H1 (cell line): ENCODE data around the gene SRSF3. TPM values are rescaled to one million over a fixed set of nuclear protein-coding genes. Genes with fewer than 3 reads are reported as not detected.

ENCODE experiments used
- CTCF ChIA-PET: fragments of 300-600 bp; sonication (Branson Sonifier 250); formaldehyde crosslinking; loops from one replicate; lab custom pipeline; 2021; ENCODE audit not compliant: partially characterized antibody; lab: Charles Lee
- POLR2A ChIA-PET: fragments of 300-600 bp; sonication (Branson Sonifier 250); formaldehyde crosslinking; loops from one replicate; lab custom pipeline; 2021; ENCODE audit warnings: inconsistent platforms; ENCODE audit not compliant: partially characterized antibody; lab: Charles Lee
- DNase-seq, 2 experiments: peaks; one replicate each; pipeline versions ENCODE4 v3.0.0 to v3.0.0-alpha.2; 2010 to 2022; ENCODE audit warnings: low spot score in 2 of 2, low read depth in 1 of 2, mixed read lengths in 1 of 2
- FAIRE-seq: peaks from 2 replicates; lab custom pipeline; 2011; peaks lifted over from hg19 to GRCh38; lab: Jason Lieb, UNC
- H2AFZ ChIP-seq: 2 replicates; pipeline ENCODE4 v1.8.1; 2012; ENCODE audit warnings: low read length, inconsistent platforms
- H2AK5ac ChIP-seq: 2 replicates; pipeline ENCODE4 v1.6.1; 2013; ENCODE audit warnings: low read depth, low read length
- H2BK120ac ChIP-seq: replicated peaks from 2 replicates; pipeline ENCODE3; 2013; ENCODE audit warnings: low read depth, low read length, inconsistent platforms
- H2BK12ac ChIP-seq: 2 replicates; pipeline ENCODE4 v1.6.1; 2013; ENCODE audit warnings: low read depth, low read length
- H2BK15ac ChIP-seq: 2 replicates; pipeline ENCODE4 v1.6.1; 2013; ENCODE audit warnings: low read length
- H2BK20ac ChIP-seq: 2 replicates; pipeline ENCODE4 v1.6.1; 2013; ENCODE audit warnings: low read length
- H2BK5ac ChIP-seq: 2 replicates; pipeline ENCODE4 v1.6.1; 2013; ENCODE audit warnings: low read depth, low read length
- H3K14ac ChIP-seq: 2 replicates; pipeline ENCODE4 v1.6.1; 2013; ENCODE audit warnings: inconsistent platforms; ENCODE audit not compliant: insufficient read length
- H3K18ac ChIP-seq: 2 replicates; pipeline ENCODE4 v1.6.1; 2013; ENCODE audit warnings: low read length; ENCODE audit errors: extremely low read depth
- H3K23ac ChIP-seq: 2 replicates; pipeline ENCODE4 v1.6.1; 2013; ENCODE audit warnings: inconsistent platforms; ENCODE audit not compliant: insufficient read length
- H3K23me2 ChIP-seq: 2 replicates; pipeline ENCODE4 v1.6.1; 2013; ENCODE audit warnings: low read depth, low read length
- H3K27ac ChIP-seq: 2 replicates; pipeline ENCODE4 v1.6.1; 2011; ENCODE audit warnings: low read depth, low read length, inconsistent platforms
- H3K27me3 ChIP-seq, 4 experiments: replicated peaks in 1 of 4; 1 replicate in 1 of 4; 2 replicates in 3 of 4; pipeline versions ENCODE4 v1.6.1 to v1.8.1; 2011 to 2013; ENCODE audit warnings: low read length in 3 of 4, mild to moderate bottlenecking in 3 of 4, inconsistent platforms in 2 of 4, mixed read lengths in 2 of 4, moderate library complexity in 1 of 4; ENCODE audit not compliant: control insufficient read depth in 3 of 4, insufficient read depth in 3 of 4; ENCODE audit errors: extremely low read depth in 1 of 4
- H3K36me3 ChIP-seq, 4 experiments: 2 replicates each; pipeline versions ENCODE4 v1.6.1 to v1.8.1; 2011 to 2013; ENCODE audit warnings: mild to moderate bottlenecking in 4 of 4, low read length in 3 of 4, moderate library complexity in 2 of 4, control low read depth in 1 of 4, inconsistent platforms in 1 of 4; ENCODE audit not compliant: insufficient read depth in 4 of 4, control insufficient read depth in 2 of 4
- H3K4ac ChIP-seq: replicated peaks from 2 replicates; pipeline ENCODE3; 2013; ENCODE audit warnings: low read length, low read depth, mixed read lengths, inconsistent platforms; ENCODE audit not compliant: insufficient read length
- H3K4me1 ChIP-seq, 4 experiments: replicated peaks in 1 of 4; 1 replicate in 1 of 4; 2 replicates in 3 of 4; pipeline versions ENCODE4 v1.6.1 to v1.8.1; 2011 to 2013; ENCODE audit warnings: low read length in 3 of 4, inconsistent platforms in 2 of 4, mixed read lengths in 1 of 4; ENCODE audit not compliant: insufficient read depth in 4 of 4, control insufficient read depth in 3 of 4
- H3K4me2 ChIP-seq, 2 experiments: 2 replicates each; pipeline versions ENCODE4 v1.6.1 to v1.8.1; 2011 to 2013; ENCODE audit warnings: low read depth in 2 of 2, low read length in 2 of 2, control low read depth in 1 of 2, inconsistent platforms in 1 of 2, mild to moderate bottlenecking in 1 of 2; ENCODE audit not compliant: insufficient read depth in 1 of 2
- H3K4me3 ChIP-seq, 4 experiments: fragments of 200-600, 300-600 bp in 1 of 4; sonication (generic), shearing (Covaris generic), sonication (Bioruptor Twin) in 1 of 4; 2 replicates each; pipeline versions ENCODE4 v1.5.1 to v1.8.1; 2011 to 2016; ENCODE audit warnings: low read length in 4 of 4, low read depth in 3 of 4, control low read depth in 2 of 4, inconsistent platforms in 2 of 4, mild to moderate bottlenecking in 2 of 4, mixed read lengths in 1 of 4, moderate library complexity in 1 of 4; ENCODE audit not compliant: insufficient read depth in 2 of 4; ENCODE audit errors: extremely low read depth in 1 of 4
- H3K56ac ChIP-seq: replicated peaks from 2 replicates; pipeline ENCODE3; 2013; ENCODE audit warnings: low read depth, mild to moderate bottlenecking, mixed read lengths, low read length, inconsistent platforms; ENCODE audit not compliant: insufficient read length
- H3K79me1 ChIP-seq: 2 replicates; pipeline ENCODE4 v1.6.1; 2013; ENCODE audit warnings: low read depth, low read length, control low read depth
- H3K79me2 ChIP-seq, 2 experiments: 2 replicates each; pipeline versions ENCODE4 v1.6.1 to v1.8.1; 2012 to 2013; ENCODE audit warnings: low read length in 2 of 2, mild to moderate bottlenecking in 2 of 2, inconsistent platforms in 1 of 2; ENCODE audit not compliant: insufficient read depth in 2 of 2, control insufficient read depth in 1 of 2
- H3K9ac ChIP-seq, 4 experiments: replicated peaks in 1 of 4; 1 replicate in 1 of 4; 2 replicates in 3 of 4; pipeline versions ENCODE4 v1.6.1 to v1.8.1; 2011 to 2013; ENCODE audit warnings: low read depth in 3 of 4, low read length in 3 of 4, control low read depth in 2 of 4, mild to moderate bottlenecking in 2 of 4, moderate library complexity in 2 of 4, inconsistent platforms in 1 of 4; ENCODE audit errors: extremely low read depth in 1 of 4
- H3K9me3 ChIP-seq, 2 experiments: 2 replicates each; pipeline versions ENCODE4 v1.6.1 to v1.8.1; 2012 to 2013; ENCODE audit warnings: mild to moderate bottlenecking in 2 of 2, moderate library complexity in 2 of 2, control low read depth in 1 of 2, inconsistent platforms in 1 of 2, low read depth in 1 of 2, low read length in 1 of 2, mixed read lengths in 1 of 2; ENCODE audit not compliant: insufficient read depth in 2 of 2
- H4K20me1 ChIP-seq, 2 experiments: replicated peaks in 1 of 2; 2 replicates each; pipeline versions ENCODE3 to v1.8.1; 2011 to 2013; ENCODE audit warnings: inconsistent platforms in 2 of 2, low read length in 2 of 2, mild to moderate bottlenecking in 1 of 2; ENCODE audit not compliant: insufficient read depth in 2 of 2, control insufficient read depth in 1 of 2
- H4K5ac ChIP-seq: 2 replicates; pipeline ENCODE4 v1.6.1; 2013; ENCODE audit warnings: low read length, low read depth, mixed read lengths, inconsistent platforms; ENCODE audit not compliant: insufficient read length
- H4K8ac ChIP-seq: 2 replicates; pipeline ENCODE4 v1.8.0; 2013; ENCODE audit warnings: mild to moderate bottlenecking, moderate library complexity, low read length, inconsistent platforms; ENCODE audit not compliant: insufficient read depth; ENCODE audit errors: extremely low read depth
- H4K91ac ChIP-seq: replicated peaks from 2 replicates; pipeline ENCODE3; 2013; ENCODE audit warnings: low read length, mixed read lengths, inconsistent platforms; ENCODE audit not compliant: insufficient read length
- POLR2A ChIP-seq, 2 experiments: IDR thresholded peaks; 1 replicate in 1 of 2; 2 replicates in 1 of 2; pipeline ENCODE4 v1.6.1; 2011; ENCODE audit warnings: low read depth in 2 of 2, low read length in 2 of 2, mild to moderate bottlenecking in 2 of 2; ENCODE audit errors: control extremely low read depth in 1 of 2
- RNF2 ChIP-seq: fragments of 200-900, 300-1000 bp; sonication (generic); IDR thresholded peaks from 2 replicates; pipeline ENCODE4 v1.7.1; 2016; ENCODE audit warnings: borderline replicate concordance, low read depth, mild to moderate bottlenecking, antibody characterized with exemption, low read length; ENCODE audit not compliant: poor library complexity, severe bottlenecking; ENCODE audit errors: missing control alignments
- TAF1 ChIP-seq: IDR thresholded peaks from 2 replicates; pipeline ENCODE4 v1.6.1; 2011; ENCODE audit warnings: mild to moderate bottlenecking, low read depth, low read length
- TEAD4 ChIP-seq: IDR thresholded peaks from 2 replicates; pipeline ENCODE4 v1.6.1; 2012; ENCODE audit warnings: low read depth, low read length, inconsistent platforms, mixed read lengths
- WGBS, 2 experiments: shearing (Covaris generic) in 1 of 2; methylation state at CpG; one replicate each; pipeline versions ENCODE4 v1.1.6 to v1.1.7; 2013 to 2015; ENCODE audit warnings: low lambda C conversion rate in 2 of 2, mixed read lengths in 2 of 2, inconsistent platforms in 1 of 2, low coverage in 1 of 2, missing lambda C conversion rate in 1 of 2; ENCODE audit not compliant: insufficient replicate concordance in 2 of 2, insufficient coverage in 1 of 2, insufficient read length in 1 of 2; ENCODE audit errors: extremely low coverage in 1 of 2, missing lambda C conversion rate in 1 of 2; 5-methylcytosine and 5-hydroxymethylcytosine counted together
- polyA plus RNA-seq, 7 experiments: library from polyadenylated mRNA; depleted of rRNA in 3 of 7; stranded (reverse) in 5 of 7; unstranded in 2 of 7; fragments of >200 nt in 5 of 7; fragments of 200-250 nt in 2 of 7; gene quantifications; 1 replicate in 5 of 7; 2 replicates in 1 of 7; 4 replicates in 1 of 7; pipeline versions ENCODE4 v1.2.1 to v1.2.3, GENCODE V29; 2011 to 2013; ENCODE audit warnings: missing spikeins in 2 of 7, mixed read lengths in 2 of 7
- total RNA-seq: library from RNA; stranded (reverse); fragmentation: NEBNext Ultra II Directional; extraction: Animal tissue kit (Norgen Biotek cat#: 25700); gene quantifications from 2 replicates; pipeline ENCODE4 v1.2.1, GENCODE V29; 2021

SRSF3 gene
- total and polyA plus RNA-seq, 2 of the 8 experiments (the other 6 are each of a cell fraction or from before 2014, with no cell fraction given), result 471 to 689 TPM

DNA sequence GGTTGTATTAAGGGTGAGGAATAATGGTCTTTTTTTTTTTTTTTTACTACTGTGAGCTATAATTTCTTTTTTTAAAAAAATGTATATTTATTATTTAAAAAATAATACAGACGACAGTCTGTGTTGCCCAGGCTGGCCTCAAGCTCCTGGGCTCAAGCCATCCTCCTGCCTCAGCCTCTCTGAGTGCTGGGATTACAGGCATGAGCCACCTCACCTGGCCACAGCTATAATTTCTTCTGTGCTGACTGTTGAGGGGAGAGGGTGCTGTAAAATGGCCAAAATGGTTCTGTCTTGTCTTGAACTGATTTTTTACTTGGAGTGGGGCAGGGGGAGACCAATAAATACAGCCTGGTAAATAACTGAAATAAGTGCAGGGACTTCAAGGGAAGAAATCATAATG is 3.6 kb downstream of the SRSF3 start:
- no peak overlapping the region; a peak in 2 of 7 replicates for H3K9ac ChIP-seq
- H3K23me2 ChIP-seq, result peaks cover 4% of the 10 kb centered on the region
- peaks cover 66 to 86% of the 10 kb centered on the region in 2 experiments for H3K79me2 ChIP-seq
- H3K4ac ChIP-seq, result no peak overlapping the region
- FAIRE-seq (no peak), DNase-seq (no peak)
- H2AFZ ChIP-seq, result no peak overlapping the region
- CTCF ChIA-PET, result interaction anchor here (0.7 to 1.9 kb wide), 5 partner anchors 9 to 212 kb away, joined by 3 to 6 read pairs (median 4); no protein-coding TSS in a partner anchor
- no peak overlapping the region for H2BK12ac ChIP-seq
- POLR2A ChIA-PET, result interaction anchor here (0.7 to 13.4 kb wide), 28 partner anchors 11 to 352 kb away, joined by 3 to 386 read pairs (median 5); partner anchors contain the start of genes CDKN1A, KCTD20 and STK38
- peaks cover 47 to 58% of the 10 kb centered on the region in 2 experiments for H4K20me1 ChIP-seq
- H4K8ac ChIP-seq, result no peak overlapping the region
- peak overlapping the region; percentile 93 to 100 (median 96) for H3K4me3 ChIP-seq
- H3K79me1 ChIP-seq, result no peaks in the 10 kb centered on the region
- H2BK20ac ChIP-seq, result no peak overlapping the region
- no peak for TF ChIP-seq TAF1
- no peak for TF ChIP-seq POLR2A (IDR thresholded peaks at IDR 0.05; ENCODE audit: control extremely low read depth in 1 of 2, low read depth in 2 of 2, low read length in 2 of 2)
- no peak for TF ChIP-seq RNF2
- no peak for TF ChIP-seq TEAD4
- no peak overlapping the region for H2BK5ac ChIP-seq
- H3K4me2 ChIP-seq, result peak overlapping the region; percentile 69 to 79
- 82% methylated on average over 1 of the region's 1 CpG; no CpG with 5 or more reads in 1 of the 2 experiments for WGBS, 2 experiments
- H2BK120ac ChIP-seq, result no peak overlapping the region
- H2AK5ac ChIP-seq, result no peak overlapping the region
- no peak overlapping the region for H3K14ac ChIP-seq
- H3K36me3 ChIP-seq, result peaks cover 43 to 80% (median 59%) of the 10 kb centered on the region in 4 experiments
- H3K27me3 ChIP-seq, result no peaks in the 10 kb centered on the region
- H3K27ac ChIP-seq, result no peak overlapping the region
- H2BK15ac ChIP-seq, result no peak overlapping the region
- no peak overlapping the region for H3K18ac ChIP-seq
- H4K5ac ChIP-seq, result no peak overlapping the region
- no peaks in the 10 kb centered on the region for H3K9me3 ChIP-seq
- no peak overlapping the region for H4K91ac ChIP-seq
- no peak overlapping the region for H3K23ac ChIP-seq
- H3K4me1 ChIP-seq, result peaks cover 0 to 3% (median 1%) of the 10 kb centered on the region in 4 experiments; a peak in 3 of 7 replicates
- no peak overlapping the region for H3K56ac ChIP-seq
